ENCODE measurements around the gene OLFML2B.

- TF ChIP-seq CTCF (IDR thresholded peaks at IDR 0.05), result no peak
- no peak for TF ChIP-seq POLR2A (IDR thresholded peaks at IDR 0.05)
Observed at GRCh38 chr1:162056579-162056978, 32.9 kb upstream of the OLFML2B start.
